Fibroblast of mammary gland (primary cell): Measurements from ENCODE around the gene KDM4B.
A peak's percentile ranks its signal among the peaks of the same experiment; 100 is the strongest.

Experiments
- DNase-seq: peaks from one replicate; pipeline ENCODE4 v3.0.0-alpha.2; 2010; ENCODE audit warnings: low read depth
- H3K4me3 ChIP-seq: 2 replicates; pipeline ENCODE4 v1.5.1; 2011; ENCODE audit warnings: low read depth, mild to moderate bottlenecking, low read length, moderate library complexity; ENCODE audit not compliant: control insufficient read depth
- TF ChIP-seq, protein P1 (sequence below): conservative IDR thresholded peaks from 2 replicates; pipeline ENCODE4 v1.5.1; 2011; ENCODE audit warnings: low read depth, low read length, inconsistent platforms; ENCODE audit not compliant: control insufficient read depth, insufficient read depth

KDM4B gene

DNA sequence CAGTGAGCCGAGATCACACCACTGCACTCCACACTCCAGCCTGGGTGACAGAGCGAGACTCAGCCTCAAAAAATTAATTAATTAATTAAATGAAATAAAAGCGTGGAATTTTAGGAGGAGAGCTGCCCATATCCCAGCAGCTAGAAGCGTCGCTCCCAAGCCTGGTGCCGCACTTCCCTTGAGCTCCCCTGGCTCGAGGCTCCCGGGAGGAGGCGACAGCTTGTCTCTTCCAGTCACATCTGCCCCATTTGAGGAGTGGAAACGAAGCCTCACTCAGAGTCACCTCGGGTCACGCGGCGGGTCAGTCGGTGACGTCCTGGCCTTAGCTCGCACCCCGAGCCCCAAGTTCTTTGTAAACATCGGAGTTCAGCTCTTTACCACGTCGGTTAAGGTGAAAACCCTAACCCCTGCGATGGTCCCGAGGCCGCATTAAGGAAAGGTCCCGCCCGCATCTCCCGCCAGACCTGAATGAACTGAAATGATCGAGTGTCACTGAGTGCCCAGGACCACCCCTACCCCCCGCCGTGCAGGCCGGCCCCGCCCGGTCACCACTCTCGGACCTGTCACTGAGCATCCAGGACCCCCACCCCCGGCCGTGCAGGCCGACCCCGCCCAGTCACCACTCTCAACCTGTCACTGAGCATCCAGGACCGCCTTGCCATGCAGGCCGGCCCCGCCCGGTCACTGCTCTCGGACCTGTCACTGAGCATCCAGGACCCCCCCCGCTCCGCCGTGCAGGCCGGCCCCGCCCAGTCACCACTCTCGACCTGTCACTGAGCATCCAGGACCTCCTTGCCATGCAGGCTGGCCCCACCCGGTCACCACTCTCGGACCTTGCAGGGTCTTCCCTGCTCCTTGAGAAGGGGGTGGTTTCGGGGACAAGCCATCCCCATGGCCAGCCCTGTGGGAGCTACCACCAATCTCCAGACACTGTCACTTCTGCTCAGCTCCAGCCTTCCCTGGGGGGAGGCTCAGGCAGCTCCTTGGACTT lies 176.9 kb downstream of the KDM4B start:
- H3K4me3 ChIP-seq: no peak overlapping the region
- DNase-seq: no peak
- TF ChIP-seq, protein P1, sequence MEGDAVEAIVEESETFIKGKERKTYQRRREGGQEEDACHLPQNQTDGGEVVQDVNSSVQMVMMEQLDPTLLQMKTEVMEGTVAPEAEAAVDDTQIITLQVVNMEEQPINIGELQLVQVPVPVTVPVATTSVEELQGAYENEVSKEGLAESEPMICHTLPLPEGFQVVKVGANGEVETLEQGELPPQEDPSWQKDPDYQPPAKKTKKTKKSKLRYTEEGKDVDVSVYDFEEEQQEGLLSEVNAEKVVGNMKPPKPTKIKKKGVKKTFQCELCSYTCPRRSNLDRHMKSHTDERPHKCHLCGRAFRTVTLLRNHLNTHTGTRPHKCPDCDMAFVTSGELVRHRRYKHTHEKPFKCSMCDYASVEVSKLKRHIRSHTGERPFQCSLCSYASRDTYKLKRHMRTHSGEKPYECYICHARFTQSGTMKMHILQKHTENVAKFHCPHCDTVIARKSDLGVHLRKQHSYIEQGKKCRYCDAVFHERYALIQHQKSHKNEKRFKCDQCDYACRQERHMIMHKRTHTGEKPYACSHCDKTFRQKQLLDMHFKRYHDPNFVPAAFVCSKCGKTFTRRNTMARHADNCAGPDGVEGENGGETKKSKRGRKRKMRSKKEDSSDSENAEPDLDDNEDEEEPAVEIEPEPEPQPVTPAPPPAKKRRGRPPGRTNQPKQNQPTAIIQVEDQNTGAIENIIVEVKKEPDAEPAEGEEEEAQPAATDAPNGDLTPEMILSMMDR: no peak

GRCh38 chr19:5147074-5147977 lies 178.4 kb downstream of the KDM4B start:
- TF ChIP-seq, protein P1: no peak
- no peak for DNase-seq
- no peak overlapping the region for H3K4me3 ChIP-seq

GRCh38 chr19:5147978-5148793 lies 179.3 kb downstream of the KDM4B start:
- no peak overlapping the region for H3K4me3 ChIP-seq
- DNase-seq: peak; percentile 64
- TF ChIP-seq, protein P1: no peak

DNA sequence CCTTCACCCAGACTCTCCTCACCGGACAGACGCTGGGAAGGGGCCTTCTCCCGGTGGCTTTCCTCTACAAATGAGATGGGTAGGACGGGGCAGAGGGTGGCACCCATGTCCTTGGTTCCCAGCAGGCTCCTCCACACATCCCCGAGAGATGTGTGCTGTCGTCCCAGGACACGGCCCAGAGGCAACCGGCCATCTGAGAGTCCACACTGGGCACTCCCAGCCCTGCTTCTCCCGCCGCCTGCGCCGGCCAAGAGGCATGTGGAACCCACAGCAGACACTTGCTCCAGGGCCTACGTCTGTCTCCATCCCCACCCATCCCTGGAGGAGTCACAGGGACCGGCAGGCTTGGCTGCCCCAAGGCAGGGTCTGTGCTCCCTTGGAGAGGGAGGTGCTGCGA lies 179.9 kb downstream of the KDM4B start:
- no peak for DNase-seq
- H3K4me3 ChIP-seq: no peak overlapping the region
- TF ChIP-seq, protein P1: no peak

- no peak for DNase-seq
- TF ChIP-seq, protein P1: no peak
- no peak overlapping the region for H3K4me3 ChIP-seq
These were observed 180.6 kb downstream of the KDM4B start for GRCh38 chr19:5149508-5149907.
